Measurements from ENCODE around the gene CLDN34. TPM values are rescaled to one million over a fixed set of nuclear protein-coding genes. Genes with fewer than 3 reads are reported as not detected.

CLDN34 gene, protein sequence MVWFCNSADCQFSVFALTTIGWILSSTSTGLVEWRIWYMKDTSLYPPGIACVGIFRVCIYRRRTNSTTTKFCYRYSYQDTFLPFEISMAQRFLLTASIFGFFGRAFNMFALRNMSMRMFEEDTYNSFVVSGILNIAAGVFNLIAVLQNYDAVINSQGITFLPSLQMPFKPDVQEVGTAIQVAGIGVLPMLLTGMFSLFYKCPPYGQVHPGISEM
- total RNA-seq: not detected
- long read RNA-seq: 0 reads

DNA sequence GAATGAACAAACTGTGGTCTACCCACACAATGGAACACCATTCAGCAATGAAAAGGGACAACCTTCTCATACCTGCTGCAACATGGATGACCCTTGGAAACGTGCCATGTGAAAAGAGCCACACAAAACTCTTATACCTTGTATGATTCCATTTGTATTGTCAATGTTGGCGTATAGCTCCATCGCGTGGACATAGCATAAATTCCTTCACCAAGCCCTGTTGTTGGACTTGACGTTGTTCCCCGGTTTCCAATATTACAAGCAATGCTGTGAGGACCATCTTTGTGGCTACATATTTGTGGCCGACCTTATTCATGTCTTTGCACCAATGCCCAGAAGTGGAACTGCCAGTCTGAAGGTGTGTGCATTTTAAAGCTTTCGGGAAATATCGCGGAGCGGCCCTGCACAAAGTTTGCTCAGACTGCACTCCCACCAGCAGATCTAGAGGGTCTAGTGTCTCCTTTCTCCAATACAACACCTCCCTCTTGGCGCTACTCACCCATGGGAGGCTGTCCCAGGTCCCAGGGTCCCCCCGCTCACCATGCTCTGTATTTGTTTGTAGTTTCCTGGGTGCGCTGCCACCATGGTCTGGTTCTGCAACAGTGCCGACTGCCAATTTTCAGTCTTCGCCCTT lies at the start of gene CLDN34:
CLDN34 (plus strand) TSS at position 584 of the 634 bp plus-strand sequence; CDS start at position 584, 0 bp downstream.
- DNase-seq (ENCODE audit: low spot score): no peak

DNA sequence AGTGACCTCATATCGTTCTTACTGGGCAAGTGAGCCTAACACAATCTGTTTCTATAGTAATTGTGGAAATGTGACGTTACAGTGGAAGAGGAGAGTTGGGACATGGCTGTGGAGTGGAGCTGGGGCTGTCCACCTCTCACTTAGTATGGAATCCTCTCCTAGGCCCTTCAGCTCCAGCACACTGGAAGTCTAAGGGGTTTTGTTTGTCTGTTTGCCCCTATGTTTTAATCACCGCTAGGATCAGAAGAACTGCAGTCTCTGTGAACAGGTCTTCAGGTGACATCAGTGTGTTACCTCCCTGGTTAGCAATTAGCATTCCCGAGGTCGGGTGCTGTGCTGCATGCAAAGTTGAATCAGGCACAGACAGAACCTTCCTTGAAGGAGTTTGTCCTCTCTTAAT lies 49.3 kb upstream of the CLDN34 start:
- no peak for DNase-seq (ENCODE audit: low spot score)

DNA sequence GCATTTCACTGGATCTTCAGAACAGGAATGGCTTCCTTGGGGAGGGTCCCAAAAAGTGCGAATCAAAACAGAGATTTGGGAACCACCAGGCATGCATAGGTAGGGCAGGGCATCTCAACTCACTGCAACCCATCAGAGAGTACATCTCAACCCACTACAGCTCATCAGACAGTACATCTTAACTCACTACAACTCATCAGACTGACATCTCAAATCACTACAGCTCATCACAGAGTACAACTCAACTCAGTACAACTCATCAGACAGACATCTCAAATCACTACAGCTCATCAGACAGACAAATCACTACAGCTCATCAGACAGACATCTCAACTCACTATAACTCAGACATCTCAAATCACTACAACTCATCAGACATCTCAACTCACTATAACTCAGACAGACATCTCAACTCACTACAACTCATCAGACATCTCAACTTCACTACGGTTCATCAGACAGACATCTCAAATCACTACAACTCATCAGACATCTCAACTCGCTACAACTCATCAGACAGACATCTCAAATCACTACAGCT lies 47.5 kb upstream of the CLDN34 start:
- no peak for DNase-seq (ENCODE audit: low spot score)

DNA sequence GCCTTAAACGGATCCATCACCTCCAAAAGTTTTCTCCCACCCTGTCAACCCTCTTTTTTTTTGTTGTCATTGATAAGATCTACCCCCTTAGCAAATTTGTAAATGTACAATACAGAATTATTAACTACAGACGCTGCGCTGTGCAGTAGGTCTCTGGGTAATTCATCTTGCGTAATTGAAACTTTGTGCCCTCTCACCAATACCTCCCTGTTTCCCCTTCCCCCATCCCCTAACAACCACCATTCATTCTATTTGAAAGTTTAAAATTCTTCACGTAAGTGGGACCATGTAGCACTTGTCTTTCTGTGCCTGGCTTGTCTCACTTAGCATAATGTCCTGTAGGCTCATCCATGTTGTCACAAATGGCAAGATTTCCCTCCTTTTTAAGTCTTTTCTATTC lies 45.8 kb upstream of the CLDN34 start:
- DNase-seq (ENCODE audit: low spot score): no peak

DNA sequence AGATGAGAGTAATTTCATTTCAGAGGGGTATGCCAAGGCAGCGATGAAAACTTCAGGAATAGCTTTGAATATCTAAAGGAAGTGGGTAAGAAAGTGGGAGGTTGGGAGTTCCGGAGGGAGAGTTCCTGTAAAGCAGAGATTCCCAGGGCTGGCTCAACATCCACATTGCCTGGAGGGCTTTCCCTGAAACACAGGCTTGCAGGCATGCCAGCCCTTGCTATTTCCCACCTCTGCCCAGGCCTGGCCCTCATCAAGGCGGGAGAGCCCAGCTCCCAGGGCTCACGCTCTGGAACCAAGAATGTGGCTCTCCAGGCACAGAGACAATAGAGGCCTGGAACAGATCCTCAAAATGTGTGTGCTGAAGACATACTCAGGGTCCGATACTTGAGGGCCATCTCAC lies 43.8 kb upstream of the CLDN34 start:
- DNase-seq (ENCODE audit: low spot score): no peak

DNA sequence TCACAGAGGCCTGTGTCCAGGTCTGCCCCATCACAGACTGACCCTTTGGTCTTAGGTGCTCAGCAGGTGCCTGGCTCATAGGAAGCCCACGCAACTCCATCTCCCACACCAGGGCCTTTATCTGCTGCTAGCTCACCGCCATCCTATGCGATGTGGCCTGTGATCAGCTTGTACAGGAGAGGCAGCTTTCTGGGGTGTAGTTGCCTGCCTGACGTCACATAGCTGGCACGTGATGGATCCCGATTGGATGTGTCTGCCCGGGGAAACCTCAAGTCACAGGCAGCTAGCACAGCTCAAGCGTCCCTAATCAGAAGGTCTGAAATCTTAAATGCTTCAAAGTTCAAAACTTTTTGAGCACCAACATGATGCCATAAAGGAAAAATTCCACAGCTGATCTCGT lies 41.2 kb upstream of the CLDN34 start:
- DNase-seq (ENCODE audit: low spot score): no peak

DNA sequence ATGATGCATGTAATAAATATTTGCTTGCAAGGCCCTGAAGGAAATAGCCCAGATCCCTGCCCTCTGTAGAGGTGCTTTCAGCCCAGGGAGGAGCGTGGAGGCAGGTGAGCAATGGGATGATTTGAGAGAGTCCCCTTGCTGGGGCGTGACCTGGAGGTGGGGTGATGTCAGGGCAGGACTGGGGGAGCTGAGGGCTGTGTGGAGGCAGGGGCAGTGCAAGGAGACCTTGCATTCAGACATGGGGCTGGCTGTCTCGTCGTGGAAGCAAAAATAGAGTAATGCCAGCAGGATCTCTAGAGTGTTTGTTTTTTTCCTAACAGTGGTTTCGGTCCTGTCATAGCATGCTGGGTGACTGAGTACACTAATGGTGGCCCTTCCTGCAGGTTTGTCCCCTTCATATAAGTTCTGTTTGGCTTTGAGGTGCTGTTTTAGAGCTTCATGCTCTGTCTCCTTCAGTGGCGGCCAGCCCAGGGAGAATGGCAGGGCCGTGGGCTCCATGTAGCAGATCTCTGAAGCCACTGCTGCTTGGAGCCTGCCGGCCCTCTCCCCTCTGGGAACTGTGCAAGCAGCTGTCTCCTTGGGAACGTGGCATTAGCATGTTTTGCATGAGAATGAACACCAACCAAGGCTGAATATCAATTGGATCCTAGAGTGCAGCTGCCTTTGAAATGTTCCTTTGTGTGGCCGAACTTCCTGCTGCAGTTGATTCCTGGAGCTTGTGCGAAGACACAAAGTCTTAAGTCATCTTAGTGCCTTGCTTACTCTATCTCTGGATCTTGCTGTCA lies 39.3 kb upstream of the CLDN34 start:
- no peak for DNase-seq (ENCODE audit: low spot score)

DNA sequence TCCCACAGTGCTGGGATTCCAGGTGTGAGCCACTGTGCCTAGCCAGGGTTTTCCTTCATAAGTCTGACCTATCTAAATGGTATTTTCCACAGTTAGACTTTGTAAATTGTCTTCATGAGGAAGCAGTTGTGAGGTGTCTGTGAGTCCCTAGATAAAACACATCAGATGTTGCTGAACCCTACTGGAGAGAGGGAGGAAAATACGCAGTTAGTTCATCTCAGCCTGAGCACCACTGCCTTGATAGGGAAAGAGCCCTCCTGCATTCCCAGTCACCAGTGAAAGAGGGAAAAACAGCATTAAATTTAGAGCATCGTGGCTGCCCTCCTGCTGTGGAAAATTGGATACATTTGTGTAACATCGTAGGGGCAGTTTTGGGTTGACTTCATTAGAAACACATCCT lies 31.7 kb upstream of the CLDN34 start:
- DNase-seq (ENCODE audit: low spot score): no peak

DNA sequence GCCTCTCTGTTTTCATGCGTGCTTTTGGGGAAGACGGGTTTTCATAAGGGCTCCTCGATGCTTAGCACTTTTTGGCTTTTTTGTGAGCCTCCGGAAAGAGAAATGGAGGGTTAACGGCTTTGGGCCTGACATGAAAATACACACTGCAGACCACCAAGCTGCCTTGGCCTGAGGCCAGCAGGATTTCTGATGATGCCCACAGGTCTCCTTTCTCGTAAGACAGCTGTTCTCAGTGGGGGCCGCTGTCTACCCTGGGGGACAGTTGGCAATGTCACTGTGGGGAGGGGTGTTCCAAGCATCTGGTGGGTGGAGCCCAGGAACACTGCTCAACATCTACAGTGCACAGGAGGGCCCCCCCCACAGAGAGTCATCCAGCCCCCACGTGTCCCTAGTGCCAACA lies 29.4 kb upstream of the CLDN34 start:
- DNase-seq (ENCODE audit: low spot score): no peak

DNA sequence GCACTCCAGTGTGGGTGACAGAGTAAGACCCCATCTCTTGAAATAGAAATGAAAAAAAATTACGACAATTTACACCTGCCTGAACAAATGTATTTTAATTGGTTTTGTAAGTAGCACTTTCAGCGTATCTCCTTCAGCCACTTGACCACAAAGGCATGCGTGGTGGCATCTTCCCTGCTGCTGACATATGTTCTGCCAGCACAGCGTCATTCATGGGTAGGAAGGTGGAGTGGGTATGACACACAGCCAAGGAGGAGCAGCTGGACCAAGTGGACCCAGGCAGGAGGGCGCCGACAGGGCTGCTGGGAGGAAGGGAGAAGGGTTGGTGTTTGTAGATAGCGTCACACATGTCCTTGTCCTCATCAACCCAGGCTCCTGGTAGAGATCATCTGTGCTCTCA lies 28.6 kb upstream of the CLDN34 start:
- DNase-seq (ENCODE audit: low spot score): no peak

DNA sequence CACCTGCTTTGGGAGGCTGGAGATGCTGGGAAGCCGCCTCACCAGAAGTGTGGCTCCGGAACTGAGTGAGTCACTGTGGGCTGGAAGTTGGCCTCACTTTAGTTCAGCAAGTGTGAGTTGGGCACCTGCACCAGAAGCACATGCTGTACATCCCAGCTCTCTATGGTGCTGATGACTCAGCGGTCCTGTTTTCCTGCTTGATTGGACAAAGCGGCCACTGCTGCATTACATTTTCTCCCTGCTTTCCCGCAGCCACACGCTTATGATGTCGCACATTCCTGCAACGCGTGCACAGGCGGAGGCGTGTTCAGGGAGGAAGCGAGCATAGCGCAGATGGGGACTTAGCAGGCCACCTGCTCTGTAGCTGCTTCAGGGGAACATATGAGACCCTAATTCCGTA lies 26.7 kb upstream of the CLDN34 start:
- no peak for DNase-seq (ENCODE audit: low spot score)

DNA sequence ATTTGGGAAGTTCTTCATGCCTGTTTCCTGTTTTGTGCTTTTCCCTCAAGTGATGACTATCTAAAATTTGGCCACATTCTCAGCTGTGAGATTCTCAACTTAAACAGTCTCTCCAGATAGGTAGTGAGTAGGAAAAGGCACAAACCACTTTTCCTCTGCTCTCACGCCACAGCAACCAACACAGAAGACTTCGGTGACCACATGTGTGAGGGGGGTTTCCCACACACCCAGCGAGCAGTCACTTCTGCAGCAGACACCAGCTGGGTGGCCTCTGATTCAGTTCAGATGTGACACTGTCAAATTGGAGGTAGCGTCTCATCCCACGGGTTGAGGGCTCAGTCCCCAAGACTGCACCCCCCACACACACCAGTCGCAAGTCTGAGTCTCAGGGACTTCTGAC lies 25.1 kb upstream of the CLDN34 start:
- DNase-seq (ENCODE audit: low spot score): no peak

DNA sequence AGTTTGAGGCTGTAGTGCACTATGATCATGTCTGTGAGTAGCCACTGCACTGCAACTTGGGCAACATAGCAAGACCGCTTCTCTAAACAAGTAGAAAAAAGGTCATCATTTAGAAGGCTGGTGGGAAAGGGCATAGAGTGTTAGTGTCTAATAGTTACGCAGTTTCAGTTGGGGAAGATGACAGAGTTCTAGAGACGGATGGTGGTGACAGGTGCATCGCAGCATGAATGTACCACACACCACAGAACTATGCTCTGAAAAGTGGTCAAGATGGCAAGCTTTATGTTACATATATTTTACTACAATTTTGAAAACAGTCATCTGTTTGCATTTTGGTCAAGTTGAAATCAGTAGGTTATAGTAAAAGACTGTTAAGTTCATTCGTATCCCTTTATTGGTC lies 23.7 kb upstream of the CLDN34 start:
- no peak for DNase-seq (ENCODE audit: low spot score)

DNA sequence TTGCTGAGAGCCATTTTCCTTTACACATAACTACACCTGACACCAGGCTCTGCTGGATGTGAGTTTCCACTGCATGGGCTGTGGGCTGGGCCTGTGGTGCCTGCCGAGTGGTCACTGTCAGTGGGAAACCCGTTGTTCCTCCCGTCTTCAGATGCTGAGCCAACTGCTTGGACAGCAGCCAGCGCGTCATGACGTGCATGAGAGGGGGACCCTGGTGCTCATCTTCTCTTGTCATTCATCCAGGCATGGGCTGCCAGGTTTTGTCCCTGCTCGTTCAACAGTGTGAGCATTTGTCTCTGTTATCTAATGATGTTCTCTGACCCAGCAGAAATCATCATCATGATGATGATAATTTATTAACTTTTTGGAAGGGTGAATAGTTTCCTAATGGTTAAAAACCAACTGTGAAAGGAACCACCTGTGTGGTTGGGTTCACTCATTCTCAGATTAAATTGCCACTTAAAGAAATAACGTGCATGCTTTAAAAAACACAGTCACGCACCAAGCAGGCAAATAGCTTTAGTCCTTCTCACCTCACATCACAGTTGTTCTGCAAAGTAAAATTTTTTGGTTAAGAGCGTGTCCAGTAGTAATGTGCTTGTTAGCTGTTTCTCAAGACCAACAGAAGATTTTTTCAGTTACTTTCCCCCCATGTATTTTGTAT lies 19.9 kb upstream of the CLDN34 start:
- no peak for DNase-seq (ENCODE audit: low spot score)

DNA sequence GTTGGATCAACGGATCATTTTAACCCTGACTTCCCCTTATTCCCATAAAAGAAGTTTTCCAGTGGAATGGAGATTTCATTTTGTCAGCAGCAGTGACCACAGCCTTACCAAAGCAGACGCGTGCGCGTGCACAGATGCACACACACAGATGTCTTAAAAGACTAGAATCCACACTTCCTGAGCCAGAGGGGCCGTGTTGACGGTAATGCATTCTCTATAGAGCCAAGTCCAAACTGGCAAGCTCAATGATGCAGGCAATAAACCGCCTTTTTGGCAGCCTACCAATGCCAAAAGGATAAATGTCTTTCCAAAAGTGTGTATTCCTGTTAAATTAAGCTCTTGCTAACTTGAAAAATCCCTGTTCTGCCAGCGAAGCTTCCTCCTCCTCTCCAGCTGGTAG lies 18.8 kb upstream of the CLDN34 start:
- DNase-seq (ENCODE audit: low spot score): no peak

DNA sequence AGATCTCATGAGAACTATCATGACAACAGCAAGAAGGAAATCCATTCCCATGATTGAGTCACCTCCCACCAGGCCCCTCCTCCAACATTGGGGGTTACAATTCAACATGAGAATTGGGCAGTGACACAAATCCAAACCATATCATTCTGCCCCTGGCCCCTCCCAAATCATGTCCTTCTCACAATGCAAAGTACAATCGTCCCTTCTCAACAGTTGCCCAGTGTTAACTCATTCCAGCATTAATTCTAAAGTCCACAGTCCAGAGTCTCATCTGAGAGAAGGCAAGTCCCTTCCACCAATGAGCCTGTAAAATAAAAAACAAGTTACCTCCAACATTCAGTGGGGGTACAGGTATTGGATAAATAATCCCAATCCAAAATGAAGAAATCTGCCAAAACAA lies 14.9 kb upstream of the CLDN34 start:
- no peak for DNase-seq (ENCODE audit: low spot score)

DNA sequence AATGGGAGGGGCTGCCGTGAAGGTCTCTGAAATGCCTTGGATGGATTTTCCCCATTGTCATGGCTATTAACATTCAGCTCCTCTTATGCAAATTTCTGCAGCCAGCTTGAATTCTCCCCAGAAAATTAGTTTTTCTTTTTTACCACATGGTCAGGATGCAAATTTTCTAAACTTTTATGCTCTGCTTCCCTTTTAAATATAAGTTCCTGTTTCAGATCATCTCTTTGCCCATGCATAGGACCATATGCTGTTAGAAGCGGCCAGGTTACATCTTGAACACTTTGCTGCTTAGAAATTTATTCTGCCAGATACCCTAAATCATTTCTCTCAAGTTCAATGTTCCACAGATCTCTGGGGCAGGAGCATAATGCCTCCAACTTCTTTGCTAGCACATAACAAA lies 13.8 kb upstream of the CLDN34 start:
- no peak for DNase-seq (ENCODE audit: low spot score)

DNA sequence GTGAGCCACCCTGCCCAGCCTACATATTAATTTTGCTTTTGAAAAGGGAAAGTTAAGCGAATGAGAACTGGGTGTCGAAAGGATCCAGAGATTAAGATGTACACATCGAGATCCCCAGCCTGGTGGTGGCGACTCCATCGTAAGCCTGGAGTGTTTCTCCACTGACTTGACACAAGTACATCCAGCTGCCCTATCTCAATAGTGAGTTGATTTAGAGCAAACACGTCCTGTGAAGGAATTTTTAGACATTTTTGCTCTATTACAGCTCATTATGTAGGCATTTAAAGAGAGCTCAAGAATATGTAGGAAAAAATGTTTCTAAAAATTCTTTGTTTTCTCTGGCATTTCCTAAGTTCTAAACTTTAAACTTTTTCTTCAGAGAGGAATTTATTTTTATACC lies 11.7 kb upstream of the CLDN34 start:
- no peak for DNase-seq (ENCODE audit: low spot score)

DNA sequence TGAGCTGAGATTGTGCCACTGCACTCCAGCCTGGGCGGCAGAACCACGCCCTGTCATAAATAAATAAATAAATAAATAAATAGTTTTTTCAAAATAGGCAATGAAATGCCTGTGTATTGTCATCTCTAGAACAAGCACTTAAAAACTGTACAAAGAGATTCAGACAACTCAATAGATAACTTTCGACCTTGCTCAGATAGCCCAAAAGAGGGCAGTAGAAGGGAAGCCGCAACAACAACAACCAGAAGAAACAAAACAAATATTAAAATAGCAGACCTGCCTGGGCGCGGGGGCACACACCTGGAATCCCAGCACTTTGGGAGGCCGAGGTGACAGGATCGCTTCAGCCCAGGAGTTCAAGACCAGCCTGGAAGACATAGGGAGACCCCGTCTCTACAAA lies 9.4 kb upstream of the CLDN34 start:
- DNase-seq (ENCODE audit: low spot score): no peak

DNA sequence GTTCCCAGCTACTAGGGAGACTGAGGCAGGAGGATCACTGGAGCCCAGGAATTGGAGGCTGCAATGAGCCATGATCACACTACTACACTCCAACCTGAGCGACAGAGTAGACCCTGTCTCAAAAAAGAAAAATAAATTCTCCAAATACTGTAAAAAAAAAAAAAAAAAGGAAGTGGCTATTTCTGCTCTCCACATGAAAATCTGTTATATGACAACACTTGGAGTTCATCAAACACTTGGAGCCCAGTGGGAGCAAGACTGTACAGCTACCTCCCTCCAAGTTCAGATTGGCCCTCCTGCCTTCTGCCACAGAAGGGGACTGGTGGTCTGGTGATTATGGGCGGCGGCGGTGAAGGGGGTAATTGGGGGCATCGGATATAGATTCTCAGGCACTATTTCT lies 9.0 kb upstream of the CLDN34 start:
- DNase-seq (ENCODE audit: low spot score): no peak

DNA sequence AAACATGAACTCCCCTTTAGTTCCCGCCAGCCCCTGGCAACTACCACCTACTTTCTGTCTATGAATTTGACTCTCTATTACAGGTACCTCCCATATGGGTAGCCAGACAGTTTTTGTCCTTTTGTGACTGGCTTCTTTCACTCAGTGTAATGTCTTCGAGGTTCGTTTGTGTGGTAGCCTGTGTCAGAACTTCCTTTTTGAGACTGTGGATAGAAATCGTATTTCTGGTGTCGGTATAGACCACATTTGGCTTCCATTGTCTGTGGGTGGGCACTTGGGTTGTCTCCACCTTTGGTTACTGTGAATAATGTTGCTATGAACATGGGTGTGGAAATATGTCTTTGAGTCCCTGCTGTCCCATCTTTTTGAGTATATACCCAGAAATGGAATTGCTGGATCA lies 5.4 kb upstream of the CLDN34 start:
- DNase-seq (ENCODE audit: low spot score): no peak

DNA sequence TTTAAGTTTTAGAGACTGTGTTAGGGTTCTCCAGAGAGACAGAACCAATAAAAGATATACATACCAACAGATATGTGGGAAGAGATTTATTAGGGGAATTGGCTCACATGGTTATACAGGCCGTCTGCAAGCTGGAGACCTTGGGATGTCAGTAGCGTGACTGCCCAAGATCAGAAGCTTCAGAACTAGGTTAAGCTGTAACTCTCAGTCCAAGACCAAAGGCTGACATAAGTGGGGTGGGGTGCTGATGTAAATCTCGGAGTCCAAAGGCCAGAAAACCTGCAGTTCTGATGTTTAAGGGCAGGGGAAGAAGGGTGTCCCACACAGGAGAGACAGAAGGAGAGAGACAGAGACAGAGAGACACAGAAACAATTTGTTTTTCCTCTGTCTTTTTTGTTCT lies 10.5 kb downstream of the CLDN34 start:
- no peak for DNase-seq (ENCODE audit: low spot score)

Measured in mesenteric fat pad (tissue), 1 donor.